ENCODE measurements around the gene SLC39A13.

DNA sequence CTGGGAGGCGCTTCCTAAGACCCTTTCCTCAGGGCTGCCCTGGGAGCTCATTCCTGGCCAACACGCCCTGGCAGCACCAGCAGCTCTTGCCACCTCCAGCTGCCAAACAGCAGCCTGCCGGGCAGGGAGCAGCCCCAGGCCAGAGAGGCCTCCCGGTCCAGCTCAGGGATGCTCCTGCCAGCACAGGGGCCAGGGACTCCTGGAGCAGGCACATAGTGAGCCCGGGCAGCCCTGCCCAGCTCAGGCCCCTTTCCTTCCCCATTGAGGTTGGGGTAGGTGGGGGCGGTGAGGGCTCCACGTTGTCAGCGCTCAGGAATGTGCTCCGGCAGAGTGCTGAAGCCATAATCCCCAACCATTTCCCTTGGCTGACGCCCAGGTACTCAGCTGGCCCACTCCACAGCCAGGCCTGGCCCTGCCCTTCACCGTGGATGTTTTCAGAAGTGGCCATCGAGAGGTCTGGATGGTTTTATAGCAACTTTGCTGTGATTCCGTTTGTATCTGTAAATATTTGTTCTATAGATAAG lies 7.6 kb downstream of the SLC39A13 start:
- peak; percentile 54; the same call in 1 of the 2 replicates for TF ChIP-seq POLR2AphosphoS5 (IDR thresholded peaks at IDR 0.05; ENCODE audit: low read depth, low read length)
- TF ChIP-seq REST (IDR thresholded peaks at IDR 0.05; ENCODE audit: insufficient read depth in 1 of 2, low read depth in 2 of 2, low read length in 2 of 2), result no peak

Measured in PFSK-1 (cell line).